NOMO-1 treated with dmso at 0.1 percent for 144 hours (cell line): Measurements from ENCODE around the gene PROK1.

Experiments used
- DNase-seq: peaks from one replicate; lab custom pipeline; 2025; ENCODE audit not compliant: unreplicated experiment; lab: John Stamatoyannopoulos, UW

The PROK1 gene

DNA sequence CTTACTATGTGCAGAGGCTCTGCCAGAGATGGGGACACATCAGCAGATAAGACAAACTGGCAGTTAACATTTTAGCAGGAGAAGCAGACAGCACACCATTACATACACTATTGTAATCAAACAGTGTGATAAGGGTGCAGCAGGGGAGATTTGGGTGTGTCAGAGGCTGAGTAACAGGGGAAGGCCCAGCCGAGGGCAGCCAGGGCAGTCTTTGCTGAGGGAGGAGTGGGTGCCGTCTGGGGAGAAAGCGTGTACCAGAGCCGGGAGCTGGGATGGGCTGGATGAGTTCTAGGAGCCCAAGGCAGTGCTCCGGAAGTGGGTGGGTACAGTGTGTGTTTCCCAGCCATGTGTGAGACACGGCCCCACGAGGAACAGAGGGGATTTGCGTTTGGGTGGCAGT lies 36.8 kb downstream of the PROK1 start:
- no peak for DNase-seq

- no peak for DNase-seq
Observed at GRCh38 chr1:110488161-110488560, 37.2 kb downstream of the PROK1 start.

- DNase-seq, result no peak
Observed at GRCh38 chr1:110488867-110489266, 37.9 kb downstream of the PROK1 start.

DNA sequence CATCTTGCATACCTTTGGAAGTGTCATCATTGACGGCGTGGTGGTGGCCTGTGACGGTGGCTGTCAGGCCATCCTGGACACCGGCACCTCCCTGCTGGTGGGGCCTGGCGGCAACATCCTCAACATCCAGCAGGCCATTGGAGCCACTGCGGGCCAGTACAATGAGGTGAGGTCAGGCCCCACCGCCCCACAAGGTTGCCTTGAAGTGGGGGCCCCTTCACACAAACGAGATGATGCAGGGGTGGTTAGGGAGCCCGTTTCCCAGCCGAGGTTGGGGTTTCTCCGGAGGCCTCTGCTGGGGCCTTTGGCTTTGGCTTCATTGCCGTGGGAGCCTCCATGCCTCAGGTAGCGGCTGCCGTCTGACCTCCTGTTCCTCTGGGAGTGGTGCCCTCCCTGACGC lies 38.5 kb downstream of the PROK1 start:
- no peak for DNase-seq

- no peak for DNase-seq
Observed at GRCh38 chr1:110489973-110490542, 39.1 kb downstream of the PROK1 start.

DNA sequence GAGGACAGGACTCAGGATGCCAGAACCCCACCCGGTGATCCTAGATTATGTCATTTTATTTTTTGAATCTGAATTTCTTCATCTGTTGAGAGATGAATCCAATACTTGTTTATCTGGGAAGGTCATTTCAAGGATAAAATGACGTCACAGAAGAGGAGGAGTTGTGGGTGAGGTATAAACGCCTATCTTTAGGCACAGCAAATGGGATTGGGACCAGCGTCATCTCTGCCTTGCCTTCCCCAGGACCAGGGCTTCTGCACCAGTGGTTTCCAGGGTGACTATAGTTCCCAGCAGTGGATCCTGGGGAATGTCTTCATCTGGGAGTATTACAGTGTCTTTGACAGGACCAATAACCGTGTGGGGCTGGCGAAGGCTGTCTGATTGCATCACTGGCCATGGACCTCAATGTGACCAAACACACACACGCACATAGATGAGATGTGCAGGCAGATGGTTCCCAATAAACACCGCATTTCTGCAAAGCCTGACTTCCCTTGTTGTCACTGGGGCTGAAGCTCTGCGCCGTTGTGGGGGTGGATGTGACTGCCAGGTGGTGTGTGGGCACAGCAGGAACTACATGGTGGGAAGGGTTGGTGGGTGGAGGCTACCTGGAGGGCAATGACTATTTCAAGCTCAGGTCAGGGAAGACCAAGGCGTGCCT lies 40.0 kb downstream of the PROK1 start:
- no peak for DNase-seq

DNA sequence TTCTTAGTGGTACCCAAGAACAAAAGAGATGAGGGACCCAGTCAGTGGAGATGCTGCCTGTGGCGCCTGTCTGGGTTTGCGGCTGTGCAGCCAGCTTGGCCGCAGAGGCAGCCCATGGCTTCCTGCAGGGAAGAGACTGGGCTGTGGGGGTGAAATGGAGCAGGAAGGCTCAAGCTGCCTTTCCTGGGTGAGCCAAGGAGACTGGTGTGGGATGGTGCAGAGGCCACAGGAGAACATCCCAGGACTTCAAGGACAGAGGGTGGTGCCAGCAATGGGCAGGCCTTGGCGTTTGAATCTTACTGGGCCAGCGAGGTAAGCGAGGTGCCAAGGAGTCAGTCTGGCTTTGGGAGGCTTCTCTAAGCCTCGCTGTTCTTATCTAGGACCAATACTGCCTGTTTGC lies 41.6 kb downstream of the PROK1 start:
- DNase-seq, result no peak

GRCh38 chr1:110493059-110493699 lies 42.2 kb downstream of the PROK1 start:
- DNase-seq, result no peak

GRCh38 chr1:110494036-110494435 lies 43.1 kb downstream of the PROK1 start:
- DNase-seq, result no peak

- DNase-seq, result no peak
Observed at GRCh38 chr1:110494522-110495406, 43.8 kb downstream of the PROK1 start.

- peak; percentile 61 for DNase-seq
Observed at GRCh38 chr1:110495926-110496600, 45.1 kb downstream of the PROK1 start.

DNA sequence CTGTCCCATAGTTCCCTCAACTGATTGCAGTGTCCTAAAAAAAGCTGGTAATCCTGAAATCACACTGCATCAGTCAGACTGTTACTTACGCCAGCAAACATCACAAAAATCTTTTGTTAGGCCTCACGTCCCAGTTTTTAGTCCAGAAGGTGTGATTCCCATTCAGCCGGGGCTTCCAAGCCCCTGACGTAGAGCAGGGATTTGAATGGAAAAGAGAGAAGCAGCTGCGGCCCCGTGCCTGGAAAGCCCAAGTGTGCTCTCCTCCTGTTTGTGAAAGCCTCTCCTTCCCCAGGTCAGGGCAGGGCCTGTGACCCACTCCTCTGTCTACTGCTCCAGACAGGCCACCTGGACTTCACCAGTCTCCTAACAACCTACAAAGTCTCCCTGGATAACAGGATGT lies 47.3 kb downstream of the PROK1 start:
- DNase-seq, result no peak

GRCh38 chr1:110501488-110502132 lies 50.7 kb downstream of the PROK1 start:
- no peak for DNase-seq

GRCh38 chr1:110502402-110503151 lies 51.6 kb downstream of the PROK1 start:
- DNase-seq, result peak; percentile 71

DNA sequence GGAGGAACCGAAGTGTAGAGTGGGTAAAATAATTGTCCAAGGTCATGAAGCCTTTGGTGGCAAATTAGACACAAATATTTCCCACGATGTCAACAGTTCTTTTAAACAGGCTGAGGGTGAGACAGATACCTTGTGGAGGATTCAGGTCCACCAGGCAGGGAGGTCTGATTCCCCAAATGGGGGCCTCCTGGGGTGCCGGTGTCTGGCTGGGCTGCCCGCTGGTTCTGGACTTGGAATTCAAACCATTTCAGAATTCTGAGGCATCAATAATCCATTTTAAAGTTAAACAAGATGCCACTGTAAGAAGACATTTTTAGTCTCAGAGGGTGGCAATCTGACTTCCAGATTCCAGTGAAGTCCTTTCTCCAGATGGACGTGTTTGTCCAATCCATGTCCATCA lies 52.5 kb downstream of the PROK1 start:
- no peak for DNase-seq

DNA sequence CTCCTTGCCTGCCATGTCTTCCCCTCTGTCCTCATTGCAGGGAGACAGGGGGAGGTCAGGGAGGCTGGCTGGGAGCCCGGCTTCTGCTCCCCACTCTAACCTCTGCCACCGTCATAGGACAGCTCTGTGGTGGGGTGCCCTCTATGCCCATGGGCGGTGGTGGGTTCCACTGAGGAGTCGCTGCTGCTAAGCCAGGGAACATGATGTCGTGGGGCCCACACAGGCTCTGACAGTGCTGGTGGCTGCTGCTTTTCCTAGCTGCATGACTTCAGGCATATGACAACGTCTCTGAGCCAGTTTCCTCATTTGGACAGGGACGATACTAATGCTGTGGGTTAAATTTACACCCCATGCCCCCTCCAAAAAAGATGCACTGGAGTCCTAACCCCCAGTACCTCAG lies 53.3 kb downstream of the PROK1 start:
- no peak for DNase-seq

GRCh38 chr1:110505596-110505995 lies 54.6 kb downstream of the PROK1 start:
- no peak for DNase-seq

DNA sequence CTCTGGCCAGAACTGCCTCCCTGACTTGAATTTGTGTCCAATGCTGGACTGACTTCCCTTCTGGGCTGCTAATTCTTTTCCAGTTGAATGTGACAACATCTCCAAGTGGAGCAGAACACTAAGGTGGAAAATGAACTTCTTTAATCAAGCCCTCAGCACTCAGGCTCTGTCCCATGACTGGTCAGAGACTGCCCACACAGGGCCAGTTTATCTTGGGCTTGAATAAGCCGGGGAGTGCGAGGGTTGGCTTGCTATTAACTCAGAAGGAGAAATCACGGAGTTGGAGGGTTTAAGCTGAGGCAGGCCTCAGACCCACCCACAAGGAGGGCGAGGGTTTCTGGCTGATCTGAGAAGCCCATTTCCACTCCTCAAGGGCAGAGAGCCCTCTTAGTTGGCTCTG lies 55.6 kb downstream of the PROK1 start:
- no peak for DNase-seq
